Measurements from ENCODE around the gene HOXB7.

DNA sequence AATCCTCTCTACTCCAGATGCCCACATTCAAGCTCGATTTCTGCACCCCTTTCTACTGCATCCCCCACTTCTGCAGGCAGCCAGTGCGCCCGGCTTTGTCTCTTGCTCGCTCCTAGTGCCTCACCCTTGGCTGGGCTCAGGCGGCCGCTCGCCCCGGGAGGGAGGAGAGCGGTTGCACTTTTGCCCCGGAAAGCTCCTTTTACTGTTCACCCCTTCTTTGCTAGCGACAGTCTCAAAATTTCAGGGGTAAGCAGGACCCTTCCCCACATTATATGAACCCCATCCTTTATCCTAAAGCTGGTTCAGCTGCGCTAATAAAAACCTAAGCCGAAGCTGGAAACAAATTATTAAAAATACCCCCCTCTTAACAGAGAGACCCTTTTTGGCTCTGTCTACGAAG lies 18.2 kb downstream of the HOXB7 start:
- TF ChIP-seq TAF1 (IDR thresholded peaks at IDR 0.05; ENCODE audit: borderline replicate concordance, low read depth, low read length) (no peak), POLR2A (IDR thresholded peaks at IDR 0.05; ENCODE audit: low read depth, low read length) (no peak)

Data from GM12892 (cell line).